Stimulated activated CD8-positive, alpha-beta memory T cell treated with anti-CD3 and anti-CD28 coated beads, Interleukin-15, amount 100 ng/mL, for 24 hours (primary cell): ENCODE results near the gene SZT2.
"Not testable (repeated sequence)": the region's sequence is repeated elsewhere in the genome, so short reads cannot be mapped to it uniquely, and the experiment has no call there.

Experiments used
- DNase-seq: peaks from one replicate; pipeline ENCODE4 v3.0.0-alpha.2; 2020; ENCODE audit warnings: low read depth

SZT2 gene

GRCh38 chr1:43454270-43455011, 64.7 kb downstream of the SZT2 start:
- DNase-seq, result peak; percentile 13

- no peak for DNase-seq
Measured at GRCh38 chr1:43455213-43455889, 65.7 kb downstream of the SZT2 start.

GRCh38 chr1:43458379-43458778, 68.7 kb downstream of the SZT2 start:
- DNase-seq, result not testable (repeated sequence)

- DNase-seq, result no peak
Measured at GRCh38 chr1:43460988-43461693, 71.4 kb downstream of the SZT2 start.

GRCh38 chr1:43463479-43463878, 73.8 kb downstream of the SZT2 start:
- DNase-seq, result no peak

GRCh38 chr1:43464681-43465504, 75.2 kb downstream of the SZT2 start:
- no peak for DNase-seq

- DNase-seq, result no peak
Measured at GRCh38 chr1:43465505-43466067, 75.9 kb downstream of the SZT2 start.

- DNase-seq, result no peak
Measured at GRCh38 chr1:43466403-43466802, 76.7 kb downstream of the SZT2 start.

GRCh38 chr1:43468414-43468813, 78.7 kb downstream of the SZT2 start:
- no peak for DNase-seq

GRCh38 chr1:43469932-43470331, 80.2 kb downstream of the SZT2 start:
- DNase-seq, result no peak

GRCh38 chr1:43472087-43472462, 82.4 kb downstream of the SZT2 start:
- DNase-seq, result no peak

GRCh38 chr1:43472463-43473151, 82.9 kb downstream of the SZT2 start:
- DNase-seq, result not testable (repeated sequence)

- no peak for DNase-seq
Measured at GRCh38 chr1:43473463-43473862, 83.8 kb downstream of the SZT2 start.

GRCh38 chr1:43475611-43476401, 86.1 kb downstream of the SZT2 start:
- not testable (repeated sequence) for DNase-seq

GRCh38 chr1:43477716-43478115, 88.0 kb downstream of the SZT2 start:
- DNase-seq, result no peak

- DNase-seq, result no peak
Measured at GRCh38 chr1:43479414-43479813, 89.7 kb downstream of the SZT2 start.

GRCh38 chr1:43481491-43481890, 91.8 kb downstream of the SZT2 start:
- no peak for DNase-seq

GRCh38 chr1:43482215-43482614, 92.5 kb downstream of the SZT2 start:
- no peak for DNase-seq

GRCh38 chr1:43484367-43484766, 94.7 kb downstream of the SZT2 start:
- DNase-seq, result no peak

GRCh38 chr1:43488165-43488564, 98.5 kb downstream of the SZT2 start:
- DNase-seq, result no peak
